ENCODE results near the gene RALB.

RALB gene

DNA sequence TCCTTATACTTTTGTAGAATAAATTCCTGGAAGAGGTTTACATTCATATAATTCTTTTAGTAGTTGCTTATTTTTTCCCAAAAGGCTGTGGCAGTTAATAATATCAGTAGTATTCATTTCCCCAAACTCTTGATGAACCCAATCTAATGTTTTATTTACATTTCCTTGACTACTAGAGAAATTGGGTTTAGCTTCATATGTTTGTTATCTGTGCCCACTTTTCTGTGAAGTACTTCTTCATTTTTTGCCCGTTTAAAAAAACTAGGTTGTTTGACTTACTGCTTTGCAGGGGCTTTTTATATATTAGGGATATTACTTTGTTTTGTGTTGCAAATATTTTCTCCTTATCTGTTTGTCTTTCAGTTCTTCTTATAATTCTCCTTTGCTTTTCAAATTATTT, 17.2 kb downstream of the RALB start:
- Histone ChIP-seq H3K36me3 (ENCODE audit: control insufficient read depth, low read length) (no peaks in the 10 kb centered on the region), H3F3A (ENCODE audit: control insufficient read depth, insufficient read depth) (no peaks in the 10 kb centered on the region), H3K4me2 (ENCODE audit: low read length) (no peak overlapping the region), H3K27me3 (ENCODE audit: control insufficient read depth, low read length) (no peaks in the 10 kb centered on the region), H3K9me2 (replicated peaks; ENCODE audit: control insufficient read depth, low read length) (no peaks in the 10 kb centered on the region), H3K4me1 (ENCODE audit: control insufficient read depth, low read length) (no peaks in the 10 kb centered on the region), H3K79me2 (ENCODE audit: control insufficient read depth, low read length) (peaks cover 2% of the 10 kb centered on the region; the same call in 1 of the 2 replicates), H3K9me3 (ENCODE audit: control insufficient read depth, insufficient read depth, low read length) (peaks cover 6% of the 10 kb centered on the region; the same call in 1 of the 2 replicates), H3K27ac (ENCODE audit: low read depth, low read length) (no peak overlapping the region), H4K20me1 (ENCODE audit: control insufficient read depth, insufficient read depth, low read depth, low read length) (0 out of 2 replicates have a peak, but pooled peaks cover 3% of the 10 kb centered on the region), H3K4me3 (ENCODE audit: low read length) (no peak overlapping the region)
- TF ChIP-seq, protein P1, sequence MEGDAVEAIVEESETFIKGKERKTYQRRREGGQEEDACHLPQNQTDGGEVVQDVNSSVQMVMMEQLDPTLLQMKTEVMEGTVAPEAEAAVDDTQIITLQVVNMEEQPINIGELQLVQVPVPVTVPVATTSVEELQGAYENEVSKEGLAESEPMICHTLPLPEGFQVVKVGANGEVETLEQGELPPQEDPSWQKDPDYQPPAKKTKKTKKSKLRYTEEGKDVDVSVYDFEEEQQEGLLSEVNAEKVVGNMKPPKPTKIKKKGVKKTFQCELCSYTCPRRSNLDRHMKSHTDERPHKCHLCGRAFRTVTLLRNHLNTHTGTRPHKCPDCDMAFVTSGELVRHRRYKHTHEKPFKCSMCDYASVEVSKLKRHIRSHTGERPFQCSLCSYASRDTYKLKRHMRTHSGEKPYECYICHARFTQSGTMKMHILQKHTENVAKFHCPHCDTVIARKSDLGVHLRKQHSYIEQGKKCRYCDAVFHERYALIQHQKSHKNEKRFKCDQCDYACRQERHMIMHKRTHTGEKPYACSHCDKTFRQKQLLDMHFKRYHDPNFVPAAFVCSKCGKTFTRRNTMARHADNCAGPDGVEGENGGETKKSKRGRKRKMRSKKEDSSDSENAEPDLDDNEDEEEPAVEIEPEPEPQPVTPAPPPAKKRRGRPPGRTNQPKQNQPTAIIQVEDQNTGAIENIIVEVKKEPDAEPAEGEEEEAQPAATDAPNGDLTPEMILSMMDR (IDR thresholded peaks at IDR 0.05; ENCODE audit: low read depth, low read length, poor library complexity, severe bottlenecking): no peak

DNA sequence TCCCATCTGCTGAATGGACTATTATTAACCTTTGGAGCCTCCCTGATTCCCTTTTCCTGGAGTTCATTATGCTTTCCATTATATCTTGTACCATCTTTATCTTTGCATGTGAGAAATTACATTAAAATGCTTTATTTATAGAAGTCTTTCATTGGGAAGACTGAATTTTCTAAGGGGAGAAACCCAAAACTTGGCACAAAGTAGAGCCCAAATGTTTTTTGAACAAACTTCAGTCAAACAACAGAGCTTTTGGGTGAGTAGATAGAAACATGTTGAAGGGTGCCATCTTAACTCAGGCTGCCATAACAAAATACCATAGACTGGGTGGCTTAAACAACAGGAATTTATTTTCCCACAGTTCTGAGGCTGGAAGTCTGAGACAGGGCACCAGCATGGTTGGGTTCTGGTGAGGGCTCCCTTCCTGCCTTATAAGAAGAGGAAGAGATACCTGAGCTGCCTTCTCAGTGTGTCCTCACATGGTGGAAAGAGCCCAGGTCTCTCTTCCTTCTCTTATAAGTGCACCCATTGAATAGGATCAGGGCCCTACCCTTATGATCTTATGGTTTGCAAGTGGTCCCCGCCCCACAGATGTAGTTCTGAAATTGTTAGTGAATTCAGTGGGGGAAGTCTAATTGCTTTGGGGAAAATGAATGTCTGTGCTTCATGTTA, 19.2 kb downstream of the RALB start:
- Histone ChIP-seq H3K4me1 (ENCODE audit: control insufficient read depth, low read length) (no peaks in the 10 kb centered on the region), H3K79me2 (ENCODE audit: control insufficient read depth, low read length) (no peaks in the 10 kb centered on the region), H3K9me2 (replicated peaks; ENCODE audit: control insufficient read depth, low read length) (no peaks in the 10 kb centered on the region), H3K9me3 (ENCODE audit: control insufficient read depth, insufficient read depth, low read length) (peaks cover 12% of the 10 kb centered on the region), H4K20me1 (ENCODE audit: control insufficient read depth, insufficient read depth, low read depth, low read length) (no peaks in the 10 kb centered on the region), H3F3A (ENCODE audit: control insufficient read depth, insufficient read depth) (no peaks in the 10 kb centered on the region), H3K4me3 (ENCODE audit: low read length) (no peak overlapping the region), H3K36me3 (ENCODE audit: control insufficient read depth, low read length) (no peaks in the 10 kb centered on the region), H3K4me2 (ENCODE audit: low read length) (no peak overlapping the region), H3K27ac (ENCODE audit: low read depth, low read length) (no peak overlapping the region), H3K27me3 (ENCODE audit: control insufficient read depth, low read length) (no peaks in the 10 kb centered on the region)
- TF ChIP-seq, protein P1 (IDR thresholded peaks at IDR 0.05; ENCODE audit: low read depth, low read length, poor library complexity, severe bottlenecking): no peak
- TF ChIP-seq EZH2phosphoT487 (IDR thresholded peaks at IDR 0.05; ENCODE audit: borderline replicate concordance, low read length): no peak

DNA sequence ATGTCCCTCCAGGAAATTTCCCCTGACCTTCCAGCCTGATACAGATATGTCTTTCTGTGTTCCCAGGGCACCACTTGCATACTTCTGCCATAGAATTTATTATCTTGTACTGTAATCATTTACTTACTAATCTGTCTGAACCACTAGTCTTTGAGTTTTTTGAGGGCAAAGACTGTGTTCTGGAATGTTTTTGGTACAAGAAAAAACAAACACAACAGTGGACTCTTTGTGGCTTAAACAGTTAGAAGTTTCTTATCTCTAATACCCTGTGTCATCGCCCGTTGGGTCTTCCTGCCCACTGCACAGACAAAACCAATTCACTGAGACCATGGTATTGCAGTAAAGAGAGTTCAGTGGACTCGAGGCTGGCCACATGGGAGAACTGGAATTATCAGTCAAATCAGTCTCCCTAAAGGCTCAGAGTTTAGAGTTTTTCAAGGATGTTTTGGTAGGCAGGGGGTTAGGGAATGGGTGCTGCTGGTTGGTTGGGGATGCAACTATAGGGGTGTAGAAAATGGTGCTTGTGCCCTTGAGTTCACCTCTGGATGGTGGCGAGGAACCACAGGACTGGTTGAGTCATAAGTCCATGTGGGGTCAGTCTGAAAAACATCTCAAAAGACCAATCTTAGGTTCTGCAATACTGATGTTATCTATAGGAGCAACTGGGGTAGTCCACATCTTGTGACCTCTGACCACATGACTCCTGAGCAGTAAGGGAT, 20.3 kb downstream of the RALB start:
- no peaks in the 10 kb centered on the region for H3K79me2 ChIP-seq (ENCODE audit: control insufficient read depth, low read length)
- H3K4me1 ChIP-seq (ENCODE audit: control insufficient read depth, low read length): no peaks in the 10 kb centered on the region
- H3K9me3 ChIP-seq (ENCODE audit: control insufficient read depth, insufficient read depth, low read length): peaks cover 12% of the 10 kb centered on the region
- no peaks in the 10 kb centered on the region for H4K20me1 ChIP-seq (ENCODE audit: control insufficient read depth, insufficient read depth, low read depth, low read length)
- H3K4me2 ChIP-seq (ENCODE audit: low read length): no peak overlapping the region
- no peak overlapping the region for H3K27ac ChIP-seq (ENCODE audit: low read depth, low read length)
- no peaks in the 10 kb centered on the region for H3F3A ChIP-seq (ENCODE audit: control insufficient read depth, insufficient read depth)
- TF ChIP-seq EZH2phosphoT487 (IDR thresholded peaks at IDR 0.05; ENCODE audit: borderline replicate concordance, low read length): no peak
- TF ChIP-seq, protein P1 (IDR thresholded peaks at IDR 0.05; ENCODE audit: low read depth, low read length, poor library complexity, severe bottlenecking): no peak
- no peak overlapping the region for H3K4me3 ChIP-seq (ENCODE audit: low read length)
- no peaks in the 10 kb centered on the region for H3K36me3 ChIP-seq (ENCODE audit: control insufficient read depth, low read length)
- H3K9me2 ChIP-seq (replicated peaks; ENCODE audit: control insufficient read depth, low read length): no peaks in the 10 kb centered on the region
- H3K27me3 ChIP-seq (ENCODE audit: control insufficient read depth, low read length): no peaks in the 10 kb centered on the region
